ENCODE measurements around the gene DUSP2.

DNA sequence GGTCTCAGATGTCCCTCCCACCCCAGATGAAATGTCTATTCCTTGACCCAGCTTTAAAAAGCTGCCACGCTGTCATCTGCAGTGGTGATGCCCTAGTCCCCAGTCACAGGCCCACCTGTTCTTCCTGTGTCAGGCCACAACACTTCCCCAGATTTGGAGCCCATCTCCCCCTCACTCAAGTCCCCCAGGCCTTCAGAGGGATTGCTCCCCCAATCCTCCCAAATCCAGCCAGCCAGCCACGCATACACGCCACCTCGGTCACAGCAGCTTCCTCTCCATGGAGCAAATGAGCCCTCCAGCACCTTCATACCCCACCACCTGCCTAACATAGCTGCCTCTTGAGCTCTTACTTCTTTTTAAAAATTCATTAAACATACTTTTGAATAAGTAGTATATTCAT is 14.8 kb downstream of the DUSP2 start:
- TF ChIP-seq EZH2phosphoT487 (IDR thresholded peaks at IDR 0.05; ENCODE audit: unreplicated experiment): no peak
- no peak for TF ChIP-seq EZH2 (IDR thresholded peaks at IDR 0.05; ENCODE audit: low read depth, unreplicated experiment)
- no peak for TF ChIP-seq POLR2AphosphoS5 (IDR thresholded peaks at IDR 0.05; ENCODE audit: low read depth)
- TF ChIP-seq, protein P1, sequence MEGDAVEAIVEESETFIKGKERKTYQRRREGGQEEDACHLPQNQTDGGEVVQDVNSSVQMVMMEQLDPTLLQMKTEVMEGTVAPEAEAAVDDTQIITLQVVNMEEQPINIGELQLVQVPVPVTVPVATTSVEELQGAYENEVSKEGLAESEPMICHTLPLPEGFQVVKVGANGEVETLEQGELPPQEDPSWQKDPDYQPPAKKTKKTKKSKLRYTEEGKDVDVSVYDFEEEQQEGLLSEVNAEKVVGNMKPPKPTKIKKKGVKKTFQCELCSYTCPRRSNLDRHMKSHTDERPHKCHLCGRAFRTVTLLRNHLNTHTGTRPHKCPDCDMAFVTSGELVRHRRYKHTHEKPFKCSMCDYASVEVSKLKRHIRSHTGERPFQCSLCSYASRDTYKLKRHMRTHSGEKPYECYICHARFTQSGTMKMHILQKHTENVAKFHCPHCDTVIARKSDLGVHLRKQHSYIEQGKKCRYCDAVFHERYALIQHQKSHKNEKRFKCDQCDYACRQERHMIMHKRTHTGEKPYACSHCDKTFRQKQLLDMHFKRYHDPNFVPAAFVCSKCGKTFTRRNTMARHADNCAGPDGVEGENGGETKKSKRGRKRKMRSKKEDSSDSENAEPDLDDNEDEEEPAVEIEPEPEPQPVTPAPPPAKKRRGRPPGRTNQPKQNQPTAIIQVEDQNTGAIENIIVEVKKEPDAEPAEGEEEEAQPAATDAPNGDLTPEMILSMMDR (conservative IDR thresholded peaks at IDR 0.05; ENCODE audit: low read depth in 2 of 2): no peak
- TF ChIP-seq CREB1 (CRISPR knock-in tag; IDR thresholded peaks at IDR 0.05; ENCODE audit: low read depth): no peak
- TF ChIP-seq, protein P2, sequence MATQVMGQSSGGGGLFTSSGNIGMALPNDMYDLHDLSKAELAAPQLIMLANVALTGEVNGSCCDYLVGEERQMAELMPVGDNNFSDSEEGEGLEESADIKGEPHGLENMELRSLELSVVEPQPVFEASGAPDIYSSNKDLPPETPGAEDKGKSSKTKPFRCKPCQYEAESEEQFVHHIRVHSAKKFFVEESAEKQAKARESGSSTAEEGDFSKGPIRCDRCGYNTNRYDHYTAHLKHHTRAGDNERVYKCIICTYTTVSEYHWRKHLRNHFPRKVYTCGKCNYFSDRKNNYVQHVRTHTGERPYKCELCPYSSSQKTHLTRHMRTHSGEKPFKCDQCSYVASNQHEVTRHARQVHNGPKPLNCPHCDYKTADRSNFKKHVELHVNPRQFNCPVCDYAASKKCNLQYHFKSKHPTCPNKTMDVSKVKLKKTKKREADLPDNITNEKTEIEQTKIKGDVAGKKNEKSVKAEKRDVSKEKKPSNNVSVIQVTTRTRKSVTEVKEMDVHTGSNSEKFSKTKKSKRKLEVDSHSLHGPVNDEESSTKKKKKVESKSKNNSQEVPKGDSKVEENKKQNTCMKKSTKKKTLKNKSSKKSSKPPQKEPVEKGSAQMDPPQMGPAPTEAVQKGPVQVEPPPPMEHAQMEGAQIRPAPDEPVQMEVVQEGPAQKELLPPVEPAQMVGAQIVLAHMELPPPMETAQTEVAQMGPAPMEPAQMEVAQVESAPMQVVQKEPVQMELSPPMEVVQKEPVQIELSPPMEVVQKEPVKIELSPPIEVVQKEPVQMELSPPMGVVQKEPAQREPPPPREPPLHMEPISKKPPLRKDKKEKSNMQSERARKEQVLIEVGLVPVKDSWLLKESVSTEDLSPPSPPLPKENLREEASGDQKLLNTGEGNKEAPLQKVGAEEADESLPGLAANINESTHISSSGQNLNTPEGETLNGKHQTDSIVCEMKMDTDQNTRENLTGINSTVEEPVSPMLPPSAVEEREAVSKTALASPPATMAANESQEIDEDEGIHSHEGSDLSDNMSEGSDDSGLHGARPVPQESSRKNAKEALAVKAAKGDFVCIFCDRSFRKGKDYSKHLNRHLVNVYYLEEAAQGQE (IDR thresholded peaks at IDR 0.05; ENCODE audit: unreplicated experiment): no peak
- no peak for TF ChIP-seq ZNF331 (CRISPR knock-in tag; IDR thresholded peaks at IDR 0.05; ENCODE audit: low read depth)

Measured in GM23338 (cell line).